Nucleus accumbens (tissue), 56 donors: ENCODE measurements around the gene CHRNB1.
A peak's percentile ranks its signal among the peaks of the same experiment; 100 is the strongest.

Experiments used
- DNase-seq, 56 donors: peaks; one replicate each; lab custom pipeline; 2025; lab: John Stamatoyannopoulos, UW

Gene CHRNB1, protein sequence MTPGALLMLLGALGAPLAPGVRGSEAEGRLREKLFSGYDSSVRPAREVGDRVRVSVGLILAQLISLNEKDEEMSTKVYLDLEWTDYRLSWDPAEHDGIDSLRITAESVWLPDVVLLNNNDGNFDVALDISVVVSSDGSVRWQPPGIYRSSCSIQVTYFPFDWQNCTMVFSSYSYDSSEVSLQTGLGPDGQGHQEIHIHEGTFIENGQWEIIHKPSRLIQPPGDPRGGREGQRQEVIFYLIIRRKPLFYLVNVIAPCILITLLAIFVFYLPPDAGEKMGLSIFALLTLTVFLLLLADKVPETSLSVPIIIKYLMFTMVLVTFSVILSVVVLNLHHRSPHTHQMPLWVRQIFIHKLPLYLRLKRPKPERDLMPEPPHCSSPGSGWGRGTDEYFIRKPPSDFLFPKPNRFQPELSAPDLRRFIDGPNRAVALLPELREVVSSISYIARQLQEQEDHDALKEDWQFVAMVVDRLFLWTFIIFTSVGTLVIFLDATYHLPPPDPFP

DNA sequence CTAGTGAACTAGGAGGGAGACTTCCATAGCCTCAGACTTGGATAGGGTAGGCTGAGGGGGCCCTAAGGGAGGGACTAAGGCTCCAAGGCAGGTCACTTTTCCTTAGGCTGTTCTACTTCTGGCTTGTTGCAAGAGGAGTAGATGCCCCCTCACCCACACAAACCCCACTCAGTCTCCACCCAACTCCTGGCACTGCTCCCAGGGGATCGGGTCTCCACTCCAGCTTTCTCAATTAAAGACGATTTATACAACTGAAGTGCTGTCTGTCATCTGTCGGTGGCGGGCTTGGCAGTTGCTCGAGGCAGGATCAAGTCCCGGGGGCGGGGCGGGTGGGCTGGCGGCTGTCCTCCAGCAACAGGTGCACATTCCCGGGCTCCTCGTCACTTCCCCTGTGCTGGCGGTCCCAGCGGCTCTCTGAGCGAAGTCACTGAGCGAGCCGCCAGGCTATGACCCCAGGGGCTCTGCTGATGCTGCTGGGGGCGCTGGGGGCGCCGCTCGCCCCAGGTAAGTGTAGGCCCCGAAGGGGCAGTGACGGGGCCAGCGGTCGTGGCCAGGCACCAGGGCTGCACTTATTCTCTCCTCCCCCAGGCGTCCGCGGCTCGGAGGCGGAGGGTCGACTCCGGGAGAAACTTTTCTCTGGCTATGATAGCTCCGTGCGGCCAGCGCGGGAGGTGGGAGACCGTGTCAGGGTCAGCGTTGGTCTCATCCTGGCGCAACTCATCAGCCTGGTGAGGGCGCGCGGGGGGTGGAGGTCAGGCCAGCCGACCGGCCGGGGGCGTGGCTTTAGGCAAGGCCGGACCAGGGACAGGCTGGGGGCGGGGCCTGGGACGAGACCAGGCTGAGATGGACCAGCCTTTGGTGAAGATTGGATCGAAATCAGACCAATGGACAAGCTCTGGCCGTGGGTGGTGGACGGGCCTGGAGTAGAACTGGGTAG lies at the start of gene CHRNB1:
TSS of gene CHRNB1 (plus strand) at position 380 of the 937 bp plus-strand sequence. CDS start at position 447, 67 bp downstream.
- peak in 46 of 56 donors; percentile 23 to 85 (median 55) for DNase-seq

DNA sequence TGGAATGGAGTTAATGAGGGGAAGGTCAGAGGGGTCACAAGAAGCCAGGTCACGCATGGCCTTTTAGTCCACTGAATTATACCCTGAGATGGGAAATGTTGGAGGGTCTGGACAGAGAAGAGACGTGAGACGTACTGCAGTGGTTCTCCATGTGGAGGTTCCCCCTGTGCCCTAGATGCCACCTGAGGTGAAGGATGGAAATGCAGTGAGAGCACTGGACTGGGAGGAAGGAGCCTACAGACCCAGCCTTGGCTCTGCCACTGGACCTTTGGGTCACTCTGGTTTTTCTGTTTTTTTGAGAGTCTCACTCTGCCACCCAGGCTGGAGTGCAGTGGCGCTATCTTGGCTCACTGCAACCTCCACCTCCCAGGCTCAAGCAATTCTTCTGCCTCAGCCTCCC lies 48.7 kb upstream of the CHRNB1 start:
- DNase-seq: no peak

DNA sequence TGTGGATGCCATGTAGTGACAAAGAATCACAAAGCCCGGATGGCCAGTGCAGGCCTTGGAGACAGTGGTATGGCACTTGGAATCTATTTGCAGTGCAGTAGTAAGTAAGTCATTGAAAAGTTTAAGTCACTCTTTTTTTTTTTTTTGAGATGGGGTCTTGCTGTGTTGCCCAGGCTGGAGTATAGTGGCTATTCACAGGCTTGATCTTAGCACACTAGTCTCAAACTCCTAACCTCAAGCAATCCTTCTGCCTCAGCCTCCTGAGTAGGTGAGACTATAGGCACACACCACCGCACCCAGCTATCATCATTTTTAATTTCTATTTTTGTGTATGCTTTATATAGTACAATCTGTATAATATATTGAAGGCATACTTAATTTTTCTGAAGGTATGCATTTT lies 46.2 kb upstream of the CHRNB1 start:
- DNase-seq: no peak

DNA sequence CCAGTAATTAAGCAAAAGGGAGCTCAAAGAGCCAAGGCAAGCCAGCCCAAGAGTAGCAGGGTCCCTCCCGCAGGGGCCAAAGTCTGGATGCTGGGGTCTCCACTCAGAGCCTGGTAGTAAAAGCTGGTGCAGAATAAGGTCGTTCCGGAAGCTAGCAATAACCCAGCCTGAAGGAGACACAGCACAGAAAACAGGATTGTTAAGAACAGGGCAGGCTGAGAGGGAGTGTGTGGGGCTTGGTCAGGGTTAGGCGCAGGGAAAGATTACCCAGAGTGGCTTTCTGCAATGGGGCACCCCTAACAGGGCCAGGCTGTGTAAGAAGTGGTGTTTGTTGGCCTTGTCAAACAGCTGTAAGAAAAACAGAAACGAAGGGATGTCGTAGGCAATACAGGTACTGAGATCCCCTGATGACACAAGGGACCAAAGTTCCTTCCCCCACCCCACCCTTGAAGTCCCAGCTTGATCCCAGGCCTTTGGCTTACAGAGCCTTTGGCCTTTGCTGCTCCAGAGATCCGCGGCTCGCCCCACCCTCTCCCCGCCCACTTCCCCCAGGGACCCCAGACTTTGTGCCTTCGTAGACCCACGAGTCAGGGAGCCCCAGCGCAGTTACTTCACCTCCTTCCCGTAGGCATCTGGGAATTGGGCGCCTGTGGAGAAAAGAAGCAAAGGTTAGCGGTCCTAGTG lies 41.7 kb upstream of the CHRNB1 start:
- no peak for DNase-seq

DNA sequence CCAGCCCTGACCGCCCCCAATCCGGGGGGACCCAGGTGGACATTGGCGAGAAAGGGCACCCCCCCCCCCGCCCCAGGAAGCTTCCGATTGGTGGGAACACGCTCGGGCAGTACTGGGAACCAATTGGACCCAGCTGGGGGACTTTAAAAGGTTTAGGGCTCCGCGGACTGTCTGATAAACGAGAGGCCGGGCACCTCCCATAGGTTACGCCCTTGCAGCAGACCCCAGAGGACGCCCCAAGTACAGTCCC lies 41.2 kb upstream of the CHRNB1 start:
- peak in 2 of 56 donors; percentile 58 to 81 for DNase-seq

DNA sequence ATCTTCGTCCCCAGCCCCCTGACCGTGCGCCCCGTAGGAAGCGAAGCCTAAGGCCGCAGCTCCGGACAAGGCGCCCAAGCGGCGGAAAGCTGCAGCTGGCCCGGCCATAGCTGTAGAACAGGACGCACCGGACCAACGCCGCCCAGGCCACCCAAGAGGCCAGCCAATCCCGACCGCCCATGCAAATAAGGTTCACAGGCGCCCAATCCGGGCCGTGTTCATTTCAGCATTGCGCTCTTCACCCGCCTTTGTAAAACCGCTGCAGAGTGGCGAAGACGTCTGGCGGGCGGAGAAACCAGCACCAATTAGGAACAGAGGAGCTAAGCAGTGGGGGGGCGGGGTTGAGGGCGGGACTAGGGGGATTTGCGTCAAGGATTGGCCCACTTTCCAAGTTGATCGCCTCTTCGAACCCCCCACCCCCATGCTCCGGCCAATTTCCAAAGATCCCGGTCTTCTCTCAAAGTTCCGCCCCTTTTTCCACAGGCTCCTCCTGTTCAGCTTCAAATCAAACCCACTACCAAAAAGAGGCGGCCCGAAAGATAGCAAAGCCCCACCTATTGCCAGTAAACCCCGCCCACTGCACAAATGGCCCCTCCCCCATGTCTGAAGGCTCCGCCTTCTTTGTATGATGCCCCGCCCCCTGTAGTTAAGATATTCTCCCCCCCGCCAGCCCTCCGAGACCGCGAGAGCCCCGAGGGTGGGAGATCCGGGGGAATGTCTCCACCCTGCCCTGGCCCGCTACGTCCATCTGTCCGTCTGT lies 40.7 kb upstream of the CHRNB1 start, which contains the start of gene TMEM256:
TSS of gene TMEM256 (minus strand) at position 121 of the 760 bp plus-strand sequence. CDS start at position 108, 13 bp downstream.
- DNase-seq: peak; percentile 95 to 100 (median 99)

DNA sequence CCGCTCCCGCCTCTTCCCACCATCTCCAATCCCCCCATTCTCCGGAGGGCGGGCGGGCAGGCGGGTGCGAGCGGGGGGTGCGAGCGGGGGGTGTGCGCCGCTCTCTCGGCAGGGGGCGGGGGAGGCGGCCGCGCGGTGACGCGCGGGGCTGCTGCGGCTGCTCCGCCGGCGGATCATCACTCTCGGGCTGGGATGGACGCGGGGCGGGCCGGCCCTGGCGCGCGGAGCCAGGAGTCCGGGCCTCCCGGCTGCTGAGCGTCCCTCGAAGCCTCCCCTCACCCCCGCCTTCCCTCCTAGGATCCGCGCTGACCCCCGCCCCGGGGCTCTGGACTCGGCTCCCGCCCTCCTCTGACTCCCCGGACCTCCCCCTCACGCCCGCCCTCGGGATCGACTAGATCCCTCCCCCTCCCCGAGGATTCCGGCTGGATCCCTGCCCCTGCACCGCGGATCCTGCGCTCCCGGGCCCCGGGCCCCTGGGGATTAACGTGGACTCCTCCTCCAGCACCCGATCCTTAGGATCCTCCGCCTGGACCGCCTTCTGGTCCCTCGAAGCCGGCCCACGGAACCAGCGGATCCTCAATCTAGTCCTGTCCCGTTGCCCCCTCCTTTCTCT lies 40.0 kb upstream of the CHRNB1 start:
- peak in 11 of 56 donors; percentile 51 to 91 (median 72) for DNase-seq

DNA sequence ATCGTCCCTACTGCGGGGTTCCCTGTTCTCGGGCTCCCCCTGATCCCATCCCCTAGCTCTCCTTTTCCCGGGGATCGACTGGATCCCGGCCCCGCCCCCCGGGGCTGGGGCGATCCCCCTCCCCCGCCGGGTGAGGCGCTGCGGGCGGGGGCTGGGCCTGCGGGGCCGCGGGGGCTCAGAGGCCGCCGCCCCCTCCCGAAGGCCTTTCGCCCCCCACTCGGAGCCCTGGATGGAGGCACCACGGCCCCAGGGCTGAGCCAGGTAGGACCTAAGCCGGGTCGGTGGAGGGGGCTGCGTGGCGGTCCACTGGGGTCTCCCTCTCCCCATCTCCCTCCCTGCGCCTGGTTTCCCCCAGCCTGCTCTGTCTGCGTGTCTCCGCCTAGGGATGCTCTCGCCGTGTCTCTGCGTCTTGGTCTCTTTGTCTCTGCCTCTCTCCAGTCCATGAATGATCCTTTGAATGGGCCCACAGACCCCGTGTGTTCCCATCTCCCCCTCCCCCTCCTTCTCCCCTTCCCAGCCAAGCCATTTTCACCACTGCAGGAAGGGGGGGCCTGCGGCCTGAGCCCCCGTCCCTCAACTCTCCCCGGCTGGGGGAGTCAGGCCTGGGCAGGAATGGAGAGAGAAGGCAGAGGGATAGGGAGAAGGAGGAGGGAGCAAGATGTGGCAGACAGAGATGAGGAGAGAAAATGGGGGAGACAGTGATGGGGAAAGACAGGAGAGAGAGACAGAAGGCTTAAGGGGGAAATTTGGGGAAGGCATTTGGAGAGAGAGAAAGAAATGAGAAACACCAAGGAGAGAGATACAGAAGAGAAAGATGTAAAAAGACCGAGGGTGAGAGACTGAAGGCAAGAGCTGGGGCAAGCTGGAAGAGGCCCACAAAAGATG lies 39.3 kb upstream of the CHRNB1 start:
- peak in 26 of 56 donors; percentile 8 to 68 (median 46) for DNase-seq

DNA sequence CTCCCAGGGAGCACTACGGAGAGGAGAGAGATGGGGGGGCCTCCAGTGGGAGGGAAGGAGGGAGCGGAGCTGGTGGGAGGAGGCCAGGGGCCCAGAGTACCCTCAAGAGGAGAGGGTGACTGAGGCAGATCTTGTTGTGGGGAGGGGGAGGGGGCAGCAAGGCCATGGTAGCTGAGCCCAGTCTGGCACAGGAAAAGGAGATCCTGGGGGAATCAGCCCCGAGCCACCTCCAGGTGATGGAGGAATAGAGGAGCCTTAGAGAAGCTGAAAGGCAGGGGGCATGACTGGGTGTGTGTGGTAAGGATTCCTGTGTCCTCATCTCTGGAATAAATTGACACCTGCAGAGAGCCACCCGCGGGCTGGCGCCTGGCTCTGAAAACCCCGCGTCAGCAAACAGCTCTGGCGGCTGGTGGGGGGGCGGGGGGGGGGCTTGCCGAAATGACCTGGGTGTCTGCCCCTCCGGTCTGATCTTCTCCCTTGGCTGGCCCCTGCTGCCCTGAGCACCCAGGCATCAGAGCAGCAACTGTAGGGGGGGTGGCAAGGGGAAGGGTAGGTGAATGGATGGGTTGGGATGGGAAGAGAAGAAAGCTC lies 38.5 kb upstream of the CHRNB1 start:
- peak in 3 of 56 donors; percentile 8 to 21 (median 13) for DNase-seq

DNA sequence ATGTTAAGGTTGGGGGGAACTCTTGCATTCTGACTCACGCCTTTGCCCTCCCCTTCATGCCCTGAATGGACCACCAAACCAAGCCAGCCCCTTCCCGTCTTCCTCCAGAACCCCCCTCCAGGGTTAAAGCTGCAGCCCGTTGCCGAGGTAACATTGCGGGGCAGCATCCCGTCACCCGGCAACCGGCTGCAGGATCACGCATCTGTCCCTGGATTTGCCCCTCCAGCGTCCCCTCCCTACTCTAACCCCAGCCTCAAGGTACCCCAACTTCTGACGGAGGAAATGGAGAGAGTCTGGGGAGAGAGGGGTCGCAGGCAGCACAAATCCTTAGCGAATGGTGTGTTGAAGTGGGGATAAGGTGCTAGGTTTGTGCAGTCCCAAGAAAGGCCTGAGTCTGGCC lies 37.8 kb upstream of the CHRNB1 start:
- DNase-seq: no peak

DNA sequence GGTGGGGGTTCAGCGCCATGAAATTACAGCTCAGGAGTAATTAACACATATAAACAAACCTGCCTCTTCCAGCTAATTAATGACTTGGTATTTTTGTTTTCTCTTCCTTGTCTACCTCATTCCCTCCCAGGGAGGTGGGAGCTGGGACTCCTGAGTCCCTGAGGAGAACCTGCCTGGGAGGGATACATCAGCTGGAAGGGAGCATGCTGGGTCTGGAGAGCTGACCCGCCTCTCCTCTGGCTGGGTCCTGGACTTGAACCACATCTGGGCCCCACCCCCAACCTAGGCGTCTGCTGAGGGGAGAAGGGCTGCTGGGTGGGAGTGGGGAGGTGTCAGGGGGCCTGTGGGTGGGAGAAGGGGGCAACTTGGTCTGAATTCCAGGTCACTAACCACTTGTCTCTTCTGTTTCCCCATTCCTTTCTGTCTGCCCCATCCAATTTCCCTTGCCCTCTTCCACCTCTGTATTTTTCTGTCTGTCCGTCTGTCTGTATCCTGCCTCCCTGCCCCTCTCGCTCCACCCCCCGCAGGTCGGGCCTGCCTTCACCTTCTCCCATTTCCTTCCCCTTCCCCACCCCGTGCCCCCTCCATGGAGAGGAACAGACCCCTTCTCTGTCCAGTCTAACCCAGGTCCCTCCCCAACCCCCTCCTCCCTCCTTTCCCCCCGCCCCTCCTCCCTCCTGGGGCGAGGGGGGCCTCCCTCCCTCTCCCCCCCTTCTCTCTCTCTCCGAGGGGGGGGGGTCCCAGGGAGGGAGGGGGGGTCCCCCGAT lies 37.2 kb upstream of the CHRNB1 start, which contains the start of gene NLGN2:
TSS of gene NLGN2 (plus strand) at position 361 of the 767 bp plus-strand sequence. CDS start 411 bp downstream, outside the sequence.
- DNase-seq: no peak

DNA sequence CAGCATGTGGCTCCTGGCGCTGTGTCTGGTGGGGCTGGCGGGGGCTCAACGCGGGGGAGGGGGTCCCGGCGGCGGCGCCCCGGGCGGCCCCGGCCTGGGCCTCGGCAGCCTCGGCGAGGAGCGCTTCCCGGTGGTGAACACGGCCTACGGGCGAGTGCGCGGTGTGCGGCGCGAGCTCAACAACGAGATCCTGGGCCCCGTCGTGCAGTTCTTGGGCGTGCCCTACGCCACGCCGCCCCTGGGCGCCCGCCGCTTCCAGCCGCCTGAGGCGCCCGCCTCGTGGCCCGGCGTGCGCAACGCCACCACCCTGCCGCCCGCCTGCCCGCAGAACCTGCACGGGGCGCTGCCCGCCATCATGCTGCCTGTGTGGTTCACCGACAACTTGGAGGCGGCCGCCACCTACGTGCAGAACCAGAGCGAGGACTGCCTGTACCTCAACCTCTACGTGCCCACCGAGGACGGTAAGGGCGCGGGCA lies 36.6 kb upstream of the CHRNB1 start:
- DNase-seq: no peak

DNA sequence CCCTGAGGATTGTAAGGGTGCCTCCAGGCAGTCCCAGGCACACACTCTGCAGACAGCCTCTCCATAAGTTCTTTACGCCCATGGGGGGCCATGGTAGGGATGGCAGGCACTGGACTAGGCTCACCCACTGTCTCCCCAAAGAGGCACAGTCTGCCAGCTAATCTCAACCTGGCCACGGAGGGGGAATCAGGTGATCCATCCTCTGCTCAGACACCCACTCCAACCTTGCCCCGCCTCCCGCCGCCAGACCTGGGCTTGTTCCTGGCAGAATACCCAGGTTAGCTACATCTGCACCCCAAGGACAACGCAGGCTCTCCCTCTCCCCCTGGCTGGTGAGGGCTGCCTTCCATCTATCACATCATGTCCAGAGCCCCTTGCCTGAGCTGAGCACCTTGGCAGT lies 36.0 kb upstream of the CHRNB1 start:
- peak in 9 of 56 donors; percentile 4 to 51 (median 26) for DNase-seq

DNA sequence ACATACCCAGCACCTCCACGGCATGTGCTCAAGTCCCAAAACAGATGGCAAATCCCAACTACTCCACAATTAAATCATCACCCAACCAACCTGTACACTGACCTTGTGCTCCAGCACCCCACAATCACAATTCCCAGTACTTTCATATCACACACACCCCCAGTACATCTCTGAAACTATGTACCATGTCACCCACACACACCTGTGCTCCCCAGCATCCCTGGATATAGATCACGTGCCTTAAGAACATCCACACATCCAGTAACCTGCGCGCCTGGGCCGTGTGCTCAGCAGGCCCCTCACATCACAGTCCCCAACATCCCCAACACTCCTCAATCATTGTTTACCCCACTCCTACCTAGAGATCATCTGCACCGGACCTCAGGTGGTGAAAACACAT lies 35.1 kb upstream of the CHRNB1 start:
- no peak for DNase-seq

DNA sequence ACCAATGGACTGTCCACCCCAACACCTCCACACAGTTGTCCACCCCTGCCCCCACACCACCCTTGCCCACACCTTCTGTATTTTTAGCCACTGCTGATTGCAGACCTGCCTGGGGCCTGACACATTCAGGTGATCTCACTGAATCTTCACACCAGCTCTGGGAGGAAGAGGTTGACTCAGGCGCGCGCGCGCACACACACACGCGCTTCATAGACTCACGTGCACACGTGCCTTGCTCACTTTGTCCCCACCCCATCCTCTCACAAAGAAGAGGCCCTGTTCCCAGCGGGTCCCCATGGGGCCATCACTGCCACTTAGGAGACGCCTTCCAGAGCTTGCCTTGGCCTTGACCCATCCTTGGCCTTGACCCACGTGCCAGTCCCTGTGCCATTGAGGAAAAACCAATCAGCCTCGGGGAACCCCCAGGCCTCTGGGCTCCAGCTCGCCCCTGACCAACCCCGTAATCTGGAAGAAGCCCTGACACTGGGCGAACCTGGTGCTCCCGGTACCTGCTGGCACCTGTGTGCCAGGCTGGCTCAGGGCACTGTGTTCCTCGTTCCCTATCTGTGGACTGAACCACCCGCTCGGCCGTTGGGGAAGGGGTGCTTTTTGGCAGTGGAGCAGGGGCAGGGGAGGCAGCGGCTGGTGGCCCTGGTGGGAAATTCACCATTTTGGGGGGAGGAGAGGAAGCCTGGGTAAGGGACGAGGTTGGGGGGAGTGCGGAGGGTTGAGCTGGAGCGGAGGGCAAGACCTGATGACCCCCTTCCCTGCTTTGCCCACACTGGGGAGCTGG lies 34.0 kb upstream of the CHRNB1 start:
- peak in 8 of 56 donors; percentile 5 to 46 (median 16) for DNase-seq

DNA sequence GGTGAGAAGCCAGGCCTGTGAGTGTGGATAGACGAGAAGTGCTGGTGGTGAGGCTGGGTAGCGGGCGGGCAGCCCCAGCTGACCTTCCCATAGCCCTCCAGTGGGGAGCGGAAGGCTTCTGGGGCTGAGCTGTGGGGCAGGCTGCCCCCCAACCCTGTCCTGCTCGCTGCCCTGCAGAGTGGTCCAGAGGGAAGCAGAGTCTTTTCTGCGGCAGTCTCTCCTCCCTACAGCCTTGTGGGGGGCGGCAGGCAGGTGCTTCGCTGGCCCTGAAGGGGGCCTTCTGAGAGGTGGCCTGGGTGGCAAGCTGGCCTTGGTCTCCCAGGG lies 33.5 kb upstream of the CHRNB1 start:
- no peak for DNase-seq
